NCI-H1694 (cell line): ENCODE measurements around the gene AQP12A.
"Not testable (repeated sequence)": the region's sequence is repeated elsewhere in the genome, so short reads cannot be mapped to it uniquely, and the experiment has no call there.

Source experiments
- DNase-seq: peaks from one replicate; lab custom pipeline; 2025; lab: John Stamatoyannopoulos, UW

AQP12A gene, protein sequence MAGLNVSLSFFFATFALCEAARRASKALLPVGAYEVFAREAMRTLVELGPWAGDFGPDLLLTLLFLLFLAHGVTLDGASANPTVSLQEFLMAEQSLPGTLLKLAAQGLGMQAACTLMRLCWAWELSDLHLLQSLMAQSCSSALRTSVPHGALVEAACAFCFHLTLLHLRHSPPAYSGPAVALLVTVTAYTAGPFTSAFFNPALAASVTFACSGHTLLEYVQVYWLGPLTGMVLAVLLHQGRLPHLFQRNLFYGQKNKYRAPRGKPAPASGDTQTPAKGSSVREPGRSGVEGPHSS

DNA sequence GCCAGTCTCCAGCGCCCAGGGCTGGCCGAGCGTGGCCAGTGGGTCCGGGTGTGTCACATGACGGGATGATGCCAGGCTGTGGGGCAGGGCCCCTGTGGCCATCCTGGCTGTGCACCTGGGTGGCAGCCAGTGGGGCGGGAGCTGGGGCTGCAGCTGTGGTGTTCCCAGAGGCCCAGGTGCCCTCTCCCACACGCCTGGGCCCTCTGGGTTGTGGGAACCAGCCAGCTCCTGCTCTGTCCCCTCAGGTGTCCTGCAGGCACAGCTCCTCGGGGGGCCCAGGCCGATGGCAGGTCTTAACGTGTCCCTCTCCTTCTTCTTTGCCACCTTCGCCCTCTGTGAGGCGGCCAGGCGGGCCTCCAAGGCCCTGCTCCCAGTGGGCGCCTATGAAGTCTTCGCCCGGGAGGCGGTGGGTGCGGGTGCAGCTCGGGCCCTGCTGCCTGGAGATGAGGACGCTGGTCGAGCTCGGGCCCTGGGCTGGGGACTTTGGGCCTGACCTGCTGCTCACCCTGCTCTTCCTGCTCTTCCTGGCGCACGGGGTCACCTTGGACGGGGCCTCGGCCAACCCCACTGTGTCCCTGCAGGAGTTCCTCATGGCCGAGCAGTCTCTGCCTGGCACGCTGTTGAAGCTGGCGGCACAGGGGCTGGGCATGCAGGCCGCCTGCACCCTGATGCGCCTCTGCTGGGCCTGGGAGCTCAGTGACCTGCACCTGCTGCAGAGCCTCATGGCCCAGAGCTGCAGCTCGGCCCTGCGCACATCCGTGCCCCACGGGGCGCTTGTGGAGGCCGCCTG is at the start of gene AQP12A:
Gene AQP12A, plus strand, starts transcription at position 236 of the 790 bp plus-strand sequence. Its CDS starts 48 bp downstream, at position 284.
- not testable (repeated sequence) for DNase-seq

DNA sequence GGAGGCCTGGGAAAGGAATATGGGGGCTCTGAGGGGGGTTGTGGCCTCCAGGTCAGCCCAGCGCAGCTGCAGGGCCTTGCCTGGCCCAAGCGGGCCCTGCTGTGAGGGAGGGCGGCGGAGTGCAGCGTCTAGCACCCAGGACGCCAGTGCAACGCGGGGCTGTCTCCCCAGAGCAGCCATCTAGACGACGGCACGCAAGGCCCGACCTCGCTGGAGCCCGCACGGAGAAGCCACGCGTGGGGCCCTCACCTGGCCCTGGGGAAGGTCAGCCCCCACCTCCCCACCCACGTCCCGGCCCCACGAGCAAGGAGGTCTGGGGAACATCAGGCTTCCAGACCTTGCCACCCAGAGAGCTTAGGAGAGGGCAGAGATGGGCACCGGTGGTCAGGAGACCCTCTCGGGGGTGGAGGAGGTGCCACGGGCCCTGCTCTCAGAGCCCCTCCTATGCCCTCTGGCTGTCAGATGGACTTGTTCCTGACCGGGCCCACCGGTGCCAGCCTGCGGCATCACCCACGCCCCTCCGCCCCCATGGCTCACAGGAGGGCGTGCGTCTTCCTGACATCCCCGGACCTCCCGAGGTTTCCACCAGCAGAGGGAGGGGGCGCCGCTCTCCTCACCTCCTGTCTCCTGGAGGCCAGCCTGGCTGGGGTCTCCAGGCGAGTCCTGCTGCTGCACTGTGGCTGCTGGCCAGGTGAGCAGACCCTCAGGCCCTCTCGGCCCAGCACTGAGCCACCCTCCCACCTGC is 49.4 kb upstream of the AQP12A start:
- no peak for DNase-seq

DNA sequence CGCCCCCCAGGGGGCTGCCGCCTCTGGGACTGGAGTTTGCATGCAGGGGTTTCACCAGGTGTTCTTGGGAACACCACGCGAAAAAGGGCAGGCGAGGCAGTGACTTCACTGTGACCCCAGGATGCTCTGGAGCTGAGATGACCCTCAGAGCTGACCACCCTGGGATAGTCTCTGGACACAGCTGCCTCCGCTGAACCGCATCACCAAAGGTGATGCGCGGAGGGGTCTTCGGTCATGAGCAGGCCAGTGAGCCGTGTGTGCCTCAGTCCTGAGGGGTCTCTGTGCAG is 48.9 kb upstream of the AQP12A start:
- DNase-seq = no peak

DNA sequence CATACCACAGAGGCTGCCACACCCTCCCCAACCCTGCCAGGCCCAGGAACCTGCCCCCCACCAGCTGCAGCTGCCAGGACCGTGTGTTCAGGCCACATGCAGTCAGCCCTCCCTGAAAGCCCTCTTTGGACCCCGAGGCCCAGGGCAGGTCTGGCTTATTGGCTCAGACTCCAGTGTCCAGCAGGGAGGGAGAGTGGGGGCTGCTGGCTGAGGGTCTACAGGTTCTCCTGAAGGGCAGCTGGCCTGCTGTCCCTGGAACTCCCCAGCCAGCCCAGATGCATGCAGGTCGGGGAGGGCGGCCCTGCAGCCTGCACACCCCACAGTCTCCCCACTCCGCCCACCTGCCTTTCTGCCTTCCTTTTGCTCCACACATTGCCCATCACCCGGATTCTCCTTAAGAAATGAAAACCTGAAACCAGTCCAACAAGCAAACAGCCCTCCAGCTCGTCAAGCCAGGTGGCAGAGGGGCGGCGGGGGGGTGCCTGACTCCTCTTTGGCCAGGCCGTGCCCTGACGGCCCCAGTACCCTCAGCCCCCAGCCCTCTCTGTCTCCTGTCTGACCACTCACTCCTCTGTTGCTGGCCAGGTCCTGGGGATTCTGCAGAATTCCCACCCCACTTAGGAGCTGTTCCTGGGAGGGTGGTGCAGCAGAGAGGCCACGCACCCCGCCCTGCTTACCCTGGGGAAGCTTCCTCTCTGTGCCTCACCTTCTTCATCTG is 48.4 kb upstream of the AQP12A start:
- no peak for DNase-seq

DNA sequence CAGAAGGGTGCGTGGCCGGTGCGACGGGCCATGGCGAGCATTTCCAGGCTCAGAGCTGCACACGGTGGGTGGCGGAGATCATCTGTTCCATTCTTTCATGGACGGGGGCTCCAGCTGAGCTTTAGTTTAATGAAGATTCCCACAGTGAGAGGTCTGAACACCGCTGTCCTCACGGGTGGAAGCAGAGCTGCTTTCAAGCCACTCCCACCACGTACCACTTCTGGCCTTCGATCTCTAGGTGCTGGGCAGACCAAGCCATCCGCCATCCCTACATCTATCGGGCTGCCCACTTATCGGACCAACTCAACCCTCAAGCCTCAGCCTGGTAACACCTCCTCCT is 47.9 kb upstream of the AQP12A start:
- DNase-seq = no peak

DNA sequence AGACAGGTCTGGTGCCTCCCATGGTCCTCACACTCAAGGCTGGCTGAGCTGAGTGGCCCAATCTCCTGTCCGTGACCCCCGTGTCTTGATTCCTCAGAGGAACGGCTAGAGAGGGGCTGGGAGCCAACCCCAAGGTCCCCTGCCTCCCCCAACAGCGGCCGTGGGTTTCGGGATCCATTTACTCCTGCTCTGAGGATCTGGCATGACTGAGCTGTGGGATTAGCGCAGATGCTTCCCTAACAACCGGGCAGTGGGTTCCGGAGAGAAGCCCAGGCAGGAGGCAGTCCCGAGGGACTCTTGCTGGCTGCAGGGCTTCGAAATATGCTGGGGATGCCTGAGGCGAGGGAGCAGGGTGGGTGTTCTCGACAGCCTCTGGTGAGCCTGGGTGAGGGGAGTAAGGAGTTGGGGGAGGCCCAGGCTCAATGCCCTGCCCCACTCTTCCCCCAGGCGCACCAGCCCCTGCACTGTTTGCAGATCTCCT is 47.5 kb upstream of the AQP12A start:
- no peak for DNase-seq

DNA sequence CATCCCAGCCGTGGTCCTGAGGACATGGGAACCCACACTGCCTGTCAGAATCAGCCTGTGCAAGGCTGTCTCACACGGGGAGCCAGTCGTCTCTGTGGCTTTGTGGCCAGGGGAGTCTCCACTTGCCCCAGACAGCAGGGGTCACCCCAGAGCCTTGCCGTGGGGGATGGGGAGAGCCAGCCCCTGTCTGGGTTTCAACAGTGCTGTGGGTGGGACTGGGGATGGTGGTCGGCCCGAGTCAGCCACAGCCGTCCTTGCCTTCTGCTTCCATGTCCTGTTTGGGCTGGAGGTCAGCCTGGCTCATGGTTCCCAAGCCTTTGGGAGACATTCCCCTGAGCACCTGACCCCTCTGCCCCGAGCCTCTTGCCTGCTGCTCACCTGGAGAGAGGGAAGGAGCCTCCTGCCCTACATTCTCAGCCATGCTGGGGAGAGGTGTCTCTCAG is 46.8 kb upstream of the AQP12A start:
- DNase-seq = no peak

DNA sequence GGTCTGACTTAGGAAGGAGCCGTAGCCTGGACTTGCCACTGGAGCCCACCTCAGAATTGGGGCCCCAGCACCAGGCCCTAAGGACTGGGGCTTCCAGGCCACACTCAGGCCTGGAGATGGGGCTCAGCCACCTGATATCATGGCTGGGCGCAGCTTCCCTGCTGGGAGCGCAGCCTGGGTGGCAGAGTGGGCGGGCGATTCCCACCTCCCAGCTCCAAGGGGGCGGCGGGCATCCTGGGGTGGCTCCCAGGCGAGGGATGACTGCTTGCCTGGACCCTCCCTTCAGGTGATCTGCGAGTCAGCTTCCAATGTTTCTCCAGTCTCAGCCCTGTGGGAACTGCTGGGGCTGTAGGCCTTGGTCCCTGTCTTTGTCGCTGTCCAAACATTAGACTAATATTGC is 46.3 kb upstream of the AQP12A start:
- DNase-seq = no peak

DNA sequence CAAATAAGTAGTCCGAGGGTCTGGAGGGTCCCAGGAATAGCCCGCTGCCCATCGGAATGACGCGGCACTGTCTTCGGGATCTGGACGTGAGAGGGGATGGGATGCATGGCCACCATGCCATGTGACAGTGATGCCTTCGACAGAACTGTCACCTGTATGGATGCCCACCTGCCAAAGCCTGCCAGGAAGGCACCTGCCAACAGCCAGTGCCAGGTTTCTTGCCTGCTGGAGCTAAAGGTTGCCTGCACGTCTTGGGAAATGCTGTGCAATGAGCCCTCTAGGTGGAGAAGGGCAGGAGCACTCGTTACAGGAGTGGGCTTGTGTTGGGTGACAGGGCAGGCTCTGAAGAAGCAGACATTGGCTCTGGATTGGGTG is 45.9 kb upstream of the AQP12A start:
- no peak for DNase-seq

DNA sequence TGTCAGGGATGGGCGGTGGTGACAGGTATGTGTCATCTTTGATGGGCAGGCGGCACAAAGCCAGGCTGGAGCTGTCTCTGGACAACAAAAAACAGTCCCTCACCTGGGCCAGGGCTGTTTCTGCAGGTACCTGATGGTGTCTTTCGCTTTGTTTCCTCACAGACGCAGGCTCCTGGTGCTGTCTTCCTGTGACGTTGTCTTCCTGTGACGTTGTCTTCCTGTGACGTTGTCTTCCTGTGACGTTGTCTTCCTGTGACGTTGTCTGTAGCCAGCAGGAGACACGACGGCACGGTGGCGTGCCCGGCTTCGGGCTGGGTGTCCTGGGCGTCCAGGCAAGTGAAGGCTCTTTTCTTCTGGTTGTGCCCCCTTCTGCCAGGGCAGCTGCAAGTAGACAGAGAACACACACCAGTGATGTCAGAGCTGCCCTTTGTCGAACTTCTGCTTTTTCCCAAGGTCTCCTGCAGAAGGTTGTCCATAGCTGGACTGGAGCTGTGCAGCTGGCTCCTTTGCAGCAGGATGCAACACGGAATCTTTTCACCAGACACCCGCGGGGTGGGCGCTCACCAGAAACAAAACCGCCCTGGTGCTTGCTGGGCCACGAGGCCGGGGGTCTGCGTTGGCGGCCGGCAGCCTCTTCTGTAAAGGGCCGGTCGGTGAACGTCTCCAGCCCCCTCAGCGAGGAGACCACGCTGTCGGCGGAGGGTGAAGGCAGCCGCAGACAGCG is 45.3 kb upstream of the AQP12A start:
- no peak for DNase-seq

DNA sequence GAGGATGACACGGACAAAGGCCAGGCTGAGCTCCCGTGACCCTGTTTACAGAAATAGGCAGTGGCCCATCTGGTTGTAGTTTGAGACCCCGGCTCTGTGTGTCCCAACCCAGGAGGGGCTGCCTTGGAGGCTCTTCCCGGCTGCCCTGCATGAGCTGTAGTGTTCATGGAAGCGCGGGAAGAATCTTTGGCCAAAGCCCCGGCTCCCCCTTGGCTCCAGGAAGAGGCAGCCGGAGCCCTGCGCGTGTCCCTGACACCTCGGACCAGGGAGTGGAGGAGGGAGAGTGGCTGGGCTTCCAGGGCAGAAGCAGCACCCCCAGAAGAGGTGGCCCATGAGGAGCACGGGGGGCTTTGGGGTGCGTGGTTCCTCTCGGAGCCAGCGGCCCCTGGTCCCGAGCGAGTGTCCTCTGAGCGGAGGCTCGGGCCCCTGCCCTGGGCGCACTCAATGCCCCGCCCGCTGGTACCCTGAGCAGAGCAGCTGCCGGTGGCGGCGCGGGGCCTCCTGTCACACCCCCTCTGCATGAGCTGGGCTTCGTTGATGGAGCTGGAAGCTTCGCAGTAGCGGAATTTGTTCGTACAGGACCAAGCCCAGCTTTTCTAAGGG is 44.7 kb upstream of the AQP12A start:
- no peak for DNase-seq

DNA sequence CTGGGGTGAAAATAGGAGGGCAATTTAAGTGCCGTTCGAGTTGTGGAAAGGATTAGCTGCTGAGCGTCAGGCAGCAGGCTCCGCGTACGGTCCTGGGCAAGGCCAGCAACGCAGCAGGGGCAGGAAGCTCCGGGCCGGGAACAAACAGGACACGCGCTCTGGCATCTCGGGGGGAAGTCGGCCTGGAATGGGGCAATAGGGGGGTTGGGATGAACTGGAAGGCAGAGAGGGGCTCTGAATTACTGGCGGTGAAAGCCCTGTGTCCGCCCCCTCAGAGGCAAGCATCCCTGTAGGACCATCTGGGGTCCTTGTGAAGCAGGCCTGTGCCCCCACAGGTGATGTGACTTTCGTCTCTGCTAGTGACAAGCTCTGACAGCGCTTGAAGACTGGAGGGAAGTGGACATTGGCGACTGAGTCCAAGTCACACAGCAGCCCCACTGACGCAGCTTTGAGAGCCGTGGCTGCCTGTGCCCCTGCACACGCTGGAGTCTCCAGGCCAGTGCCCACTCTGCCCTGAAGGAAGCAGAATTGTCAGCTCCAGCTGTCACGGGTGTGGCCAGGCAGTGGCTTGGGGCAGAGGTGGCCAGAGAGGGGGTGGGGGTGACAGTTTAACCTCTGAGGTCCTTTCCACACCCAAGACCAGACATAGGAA is 44.0 kb upstream of the AQP12A start:
- no peak for DNase-seq

DNA sequence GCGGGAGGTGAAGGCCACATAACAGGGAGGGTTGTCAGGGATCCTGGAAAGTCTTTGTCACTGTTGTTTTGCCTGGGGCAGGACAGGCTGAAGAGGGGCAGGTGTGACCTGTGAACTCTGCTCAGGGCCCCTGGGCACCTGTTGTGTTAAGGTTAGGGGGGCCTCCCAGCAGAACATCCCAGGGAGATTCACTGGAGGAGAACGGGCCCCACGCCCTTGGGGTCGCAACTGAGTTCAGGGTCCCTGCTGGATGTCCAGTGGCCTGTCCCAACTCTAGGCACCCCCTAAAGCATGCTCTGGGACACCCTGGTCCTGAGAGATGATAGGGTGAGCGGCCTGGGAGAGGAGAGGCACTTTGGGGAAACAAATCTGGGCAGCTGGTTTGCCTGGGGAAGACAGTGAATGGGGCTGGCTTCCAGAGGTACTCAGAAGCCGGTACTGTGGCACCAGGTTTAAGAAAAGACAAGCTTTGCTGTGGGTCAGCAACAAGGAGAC is 43.5 kb upstream of the AQP12A start:
- DNase-seq = no peak

DNA sequence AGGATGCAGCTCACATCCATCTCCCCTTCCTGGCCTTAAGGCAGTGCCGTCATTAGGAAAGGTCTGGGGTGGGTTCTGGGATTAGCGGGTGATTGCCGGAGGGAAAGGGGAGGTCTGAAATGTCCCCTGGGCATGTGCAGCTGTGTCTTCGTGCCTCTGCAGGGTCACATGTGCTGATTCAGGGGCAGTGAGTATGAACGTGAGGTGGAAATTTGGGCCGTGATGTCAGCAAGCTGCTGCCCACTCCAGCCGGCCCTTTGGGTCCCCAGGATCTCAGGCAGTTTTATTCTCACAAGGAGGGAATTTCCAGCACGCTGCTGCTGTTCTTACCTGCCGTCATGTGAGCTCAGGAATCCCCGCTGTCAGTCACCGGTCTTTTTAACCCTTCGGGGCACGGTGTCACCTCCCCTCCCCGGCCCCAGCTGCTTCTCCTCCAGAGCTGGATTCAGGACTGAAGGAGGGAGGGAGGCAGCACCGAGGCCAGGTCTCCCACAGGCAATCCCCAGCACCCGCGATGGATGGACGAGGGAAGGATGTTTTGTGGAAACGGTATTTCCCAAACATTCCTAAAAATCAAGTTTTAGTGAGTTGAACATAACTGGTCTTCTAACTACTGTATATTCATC is 42.9 kb upstream of the AQP12A start:
- DNase-seq = no peak

DNA sequence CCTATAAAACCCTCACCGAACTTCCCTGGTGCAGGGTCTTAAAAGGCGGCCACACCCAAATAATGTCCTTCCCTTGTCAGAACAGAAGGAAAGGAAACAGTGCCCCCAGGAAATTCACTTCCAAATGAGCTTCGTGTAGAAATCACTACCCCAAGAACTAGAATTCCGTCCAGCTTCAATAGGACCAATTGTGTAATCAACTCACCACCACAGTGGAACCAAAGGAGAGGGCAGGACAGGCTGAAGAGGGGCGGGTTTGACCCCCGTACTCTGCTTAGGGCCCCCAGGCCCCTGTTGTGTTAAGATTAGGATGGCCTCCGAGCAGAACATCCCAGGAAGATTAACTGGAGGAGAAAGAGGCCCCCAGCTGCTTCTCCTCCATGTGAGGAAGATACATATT is 42.3 kb upstream of the AQP12A start:
- DNase-seq = no peak

DNA sequence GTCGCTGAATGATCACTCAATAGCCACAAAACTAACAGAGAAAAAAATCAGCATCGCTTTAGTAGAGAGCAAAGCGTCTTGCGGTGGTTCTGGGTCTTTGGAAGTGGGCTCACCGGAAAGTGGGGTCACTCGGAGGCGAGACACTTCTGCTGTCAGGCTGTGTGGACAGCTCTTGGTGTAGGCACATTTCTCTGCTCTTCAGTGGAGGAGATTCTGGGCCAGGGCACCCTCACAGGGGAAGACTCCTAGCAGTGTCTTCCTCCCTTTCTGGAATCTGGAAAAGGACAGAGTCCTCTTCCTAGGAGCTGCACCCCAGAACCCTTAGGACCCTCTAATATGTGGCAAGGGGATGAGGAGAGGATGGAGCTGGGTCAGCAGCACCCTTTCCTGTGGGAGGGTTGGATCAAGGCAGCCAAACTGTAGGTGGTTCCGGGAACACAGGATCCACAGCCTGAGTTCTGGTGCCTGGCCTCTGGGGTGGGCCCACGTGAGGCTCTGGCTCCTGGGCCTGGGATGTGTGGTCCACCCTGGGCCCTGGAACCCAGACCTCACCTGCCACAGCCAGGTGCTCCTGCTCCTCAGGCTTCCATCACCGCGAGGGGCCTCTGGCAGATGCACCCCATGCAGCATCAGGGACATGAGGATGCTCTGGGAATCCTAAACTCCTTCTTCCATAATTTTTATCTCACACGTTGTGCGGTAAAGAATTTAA is 41.3 kb upstream of the AQP12A start:
- no peak for DNase-seq

DNA sequence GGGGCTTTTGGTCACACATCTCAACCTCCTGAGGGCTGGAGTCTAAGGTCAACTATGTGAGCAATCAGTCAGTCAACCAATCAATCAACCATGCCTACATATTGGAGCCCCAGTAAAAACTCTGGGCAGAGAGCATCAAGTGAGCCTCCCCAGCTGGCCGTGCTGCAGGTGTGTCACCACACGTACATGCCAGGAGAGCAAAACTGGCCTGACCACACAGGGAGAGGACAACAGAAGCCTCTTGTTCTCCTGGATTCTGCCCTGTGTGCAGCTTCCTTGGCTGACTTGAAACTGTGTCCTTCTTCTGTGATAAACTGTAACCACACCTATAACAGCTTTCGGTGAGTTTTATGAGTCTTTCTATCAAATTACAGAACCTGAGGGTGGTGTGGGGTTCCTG is 40.5 kb upstream of the AQP12A start:
- no peak for DNase-seq

DNA sequence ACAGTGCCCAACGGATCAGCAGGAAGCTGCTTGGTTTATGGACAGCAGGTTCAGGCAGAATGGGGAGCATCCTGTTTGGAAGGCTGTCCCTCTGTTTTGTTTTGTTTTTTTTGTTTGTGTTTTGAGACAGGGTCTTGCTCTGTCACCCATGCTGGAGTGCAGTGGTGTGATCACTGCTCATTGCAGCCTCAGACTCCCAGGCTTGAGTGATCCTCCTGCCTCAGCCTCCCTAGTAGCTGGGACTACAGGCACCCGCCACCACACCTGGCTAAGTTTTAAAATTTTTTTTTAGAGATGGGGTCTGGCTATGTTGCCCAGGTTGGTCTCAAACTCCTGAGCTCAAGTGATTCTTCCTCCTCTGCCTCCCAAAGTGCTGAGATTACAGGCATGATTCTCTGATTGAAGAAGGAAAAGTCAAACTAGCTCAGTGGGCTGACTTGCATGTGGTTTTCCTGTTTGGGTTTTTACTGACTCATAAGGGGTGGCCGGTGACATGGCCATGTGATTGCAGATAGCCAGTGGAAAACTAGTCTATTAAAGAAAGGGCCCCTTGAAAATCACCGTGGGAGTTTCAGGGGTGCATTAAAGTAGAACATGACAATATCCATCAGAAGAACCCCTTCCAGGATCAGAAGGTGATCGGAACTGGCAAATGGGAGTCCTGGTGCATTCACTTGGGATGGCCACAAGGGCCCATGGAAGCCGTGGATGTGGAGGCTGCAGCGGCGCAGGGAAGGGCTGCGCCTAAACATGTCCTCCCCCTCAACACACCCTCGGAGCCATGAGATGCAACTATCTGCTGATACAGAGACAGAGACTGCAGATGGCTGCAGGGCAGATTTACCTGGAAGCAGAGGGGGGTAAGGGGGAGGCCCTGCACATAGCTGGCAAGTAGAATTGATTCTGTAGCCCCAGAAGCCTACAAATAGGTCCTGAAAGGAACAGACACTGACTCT is 35.5 kb upstream of the AQP12A start:
- DNase-seq = no peak
